HepG2 (cell line): ENCODE measurements around the gene ALG3. TPM values are rescaled to one million over a fixed set of nuclear protein-coding genes. Genes with fewer than 3 reads are reported as not detected.

ENCODE experiments used
- ATAC-seq: fragments of 200-7000 bp; cut with Tn5 transposase; 3 replicates; pipeline ENCODE4 v1.9.1; 2020; ENCODE audit warnings: mild to moderate bottlenecking, moderate library complexity
- BruUV-seq: library from RNA; stranded (reverse); fragments of 400-500 nt; replicated peaks from 2 replicates; lab custom pipeline; 2021; lab: Mats Ljungman, UMichigan
- CTCF ChIA-PET: fragments of 300-600 bp; formaldehyde crosslinking; extraction: SDS; loops from one replicate; lab custom pipeline; 2021; ENCODE audit warnings: low total read pairs, inconsistent platforms, low intra/inter-chr PET ratio; lab: Yijun Ruan, JAX
- POLR2A ChIA-PET: fragments of 350-600 bp; sonication (Branson Sonifier 250); formaldehyde crosslinking; loops from one replicate; lab custom pipeline; 2020; ENCODE audit warnings: antibody characterized with exemption, inconsistent platforms; lab: Yijun Ruan, JAX
- DNase-seq: peaks from one replicate; pipeline ENCODE4 v3.0.0-alpha.2; 2015; ENCODE audit warnings: low spot score
- FAIRE-seq: peaks from 3 replicates; lab custom pipeline; 2011; peaks lifted over from hg19 to GRCh38; lab: Jason Lieb, UNC
- H2AFZ ChIP-seq: one replicate; pipeline ENCODE4 v1.6.1; 2011; ENCODE audit warnings: low read length, inconsistent platforms
- H3K27ac ChIP-seq: fragments of 300-600 bp; 3 replicates; pipeline ENCODE4 v1.8.0; 2011; ENCODE audit warnings: mixed run types, mild to moderate bottlenecking, mixed read lengths, low read length, inconsistent platforms; ENCODE audit not compliant: insufficient read depth; ENCODE audit errors: extremely low read length
- H3K27me3 ChIP-seq, 2 experiments: fragments of 200-600 bp in 1 of 2; 2 replicates in 1 of 2; 3 replicates in 1 of 2; pipeline versions ENCODE4 v1.6.0 to v1.8.0; 2011; ENCODE audit warnings: low read length in 2 of 2, mild to moderate bottlenecking in 2 of 2, moderate library complexity in 2 of 2, inconsistent platforms in 1 of 2; ENCODE audit not compliant: insufficient read depth in 2 of 2, control insufficient read depth in 1 of 2
- H3K36me3 ChIP-seq, 2 experiments: fragments of 200-600 bp in 1 of 2; replicated peaks in 1 of 2; 2 replicates in 1 of 2; 3 replicates in 1 of 2; pipeline versions ENCODE4 v1.5.1 to v1.8.0; 2011; ENCODE audit warnings: low read length in 2 of 2, inconsistent platforms in 1 of 2; ENCODE audit not compliant: insufficient read depth in 2 of 2, control insufficient read depth in 1 of 2
- H3K4me1 ChIP-seq: 2 replicates; pipeline ENCODE4 v1.5.1; 2012; ENCODE audit warnings: low read length, inconsistent platforms; ENCODE audit not compliant: insufficient read depth
- H3K4me2 ChIP-seq: 2 replicates; pipeline ENCODE4 v1.6.0; 2011; ENCODE audit warnings: low read depth, low read length, inconsistent platforms
- H3K4me3 ChIP-seq, 3 experiments: fragments of 200-600 bp in 1 of 3; sonication (generic), shearing (Covaris generic) in 1 of 3; replicated peaks in 1 of 3; 2 replicates each; pipeline ENCODE4 v1.5.1; 2011 to 2016; ENCODE audit warnings: low read length in 3 of 3, inconsistent platforms in 2 of 3, low read depth in 2 of 3, mild to moderate bottlenecking in 2 of 3, control low read depth in 1 of 3, mixed read lengths in 1 of 3; ENCODE audit not compliant: insufficient read depth in 1 of 3
- H3K79me2 ChIP-seq: one replicate; pipeline ENCODE4 v1.6.1; 2011; ENCODE audit warnings: low read length, inconsistent platforms; ENCODE audit not compliant: insufficient read depth
- H3K9ac ChIP-seq: 2 replicates; pipeline ENCODE4 v1.6.0; 2011; ENCODE audit warnings: mild to moderate bottlenecking, low read depth, low read length, inconsistent platforms; ENCODE audit not compliant: insufficient read depth
- H3K9me3 ChIP-seq: 2 replicates; pipeline ENCODE4 v1.5.1; 2012; ENCODE audit warnings: mild to moderate bottlenecking, low read length
- H4K20me1 ChIP-seq: 2 replicates; pipeline ENCODE4 v1.6.0; 2011; ENCODE audit warnings: inconsistent platforms, mild to moderate bottlenecking, low read length, moderate library complexity; ENCODE audit not compliant: insufficient read depth
- MBNL3 ChIP-seq: fragments of 250-450 bp; sonication (Bioruptor Pico); conservative IDR thresholded peaks from 2 replicates; pipeline ENCODE4 v1.8.0; 2022; ENCODE audit warnings: mild to moderate bottlenecking, inconsistent platforms
- POLR2AphosphoS5 ChIP-seq: IDR thresholded peaks from 2 replicates; pipeline ENCODE4 v1.6.1; 2012; ENCODE audit warnings: low read depth, low read length
- STAG1 ChIP-seq: sonication (generic); formaldehyde crosslinking; IDR thresholded peaks from 2 replicates; pipeline ENCODE4 v1.4.0; 2020; ENCODE audit warnings: missing genetic modification reagents
- TP53 ChIP-seq: sonication (generic); formaldehyde crosslinking; conservative IDR thresholded peaks from 2 replicates; pipeline ENCODE4 v1.4.0; 2020; ENCODE audit warnings: missing genetic modification reagents
- ZBTB42 ChIP-seq: sonication (generic); formaldehyde crosslinking; IDR thresholded peaks from 2 replicates; pipeline ENCODE4 v1.5.0; 2020; ENCODE audit warnings: mild to moderate bottlenecking, missing genetic modification reagents
- ZNF264 ChIP-seq: sonication (generic); formaldehyde crosslinking; IDR thresholded peaks from 2 replicates; pipeline ENCODE4 v1.4.0; 2020; ENCODE audit warnings: missing genetic modification reagents
- ZNF333 ChIP-seq: sonication (generic); formaldehyde crosslinking; IDR thresholded peaks from 2 replicates; pipeline ENCODE4 v1.4.0; 2020; ENCODE audit warnings: mild to moderate bottlenecking, missing genetic modification reagents, borderline replicate concordance
- ZNF607 ChIP-seq: sonication (generic); formaldehyde crosslinking; IDR thresholded peaks from 2 replicates; pipeline ENCODE4 v1.5.1; 2020; ENCODE audit warnings: missing genetic modification reagents, mild to moderate bottlenecking, borderline replicate concordance
- ZSCAN20 ChIP-seq: sonication (generic); formaldehyde crosslinking; IDR thresholded peaks from 2 replicates; pipeline ENCODE4 v1.4.0; 2020; ENCODE audit warnings: missing genetic modification reagents, mild to moderate bottlenecking, borderline replicate concordance
- WGBS: methylation state at CpG from one replicate; pipeline ENCODE4 v1.1.6; 2017; ENCODE audit warnings: low lambda C conversion rate; 5-methylcytosine and 5-hydroxymethylcytosine counted together
- in situ Hi-C: cut with HindIII; loops from 2 replicates; pipeline ENCODE4 v1.10.0; 2017; ENCODE audit warnings: low pct_unique_long_range_greater_than_20kb; ENCODE audit not compliant: extremely low pct_ligation_motif_present
- intact Hi-C: fragments of 100-400 bp; cut with micrococcal nuclease; formaldehyde crosslinking; loops from one replicate; pipeline ENCODE4 v1.10.0; 2022; ENCODE audit not compliant: unreplicated experiment
- polyA plus RNA-seq, 8 experiments: library from polyadenylated mRNA; depleted of rRNA in 3 of 8; stranded (reverse) in 7 of 8; unstranded in 1 of 8; fragments of >200 nt; fragmentation: Illumina TruSeq in 4 of 8; extraction: Trizol in 4 of 8; gene quantifications; 2 replicates each; pipeline versions ENCODE4 v1.2.1 to v1.2.3, GENCODE V29; 2011 to 2016; ENCODE audit warnings: low read depth in 4 of 8, missing spikeins in 1 of 8, mixed read lengths in 1 of 8; ENCODE audit not compliant: insufficient read depth in 1 of 8
- total RNA-seq, 5 experiments: library from RNA; depleted of rRNA; stranded (reverse); fragments of >200 nt; fragmentation: Illumina TruSeq; extraction: Trizol; gene quantifications; 2 replicates each; pipeline ENCODE4 v1.2.3, GENCODE V29; 2016; ENCODE audit warnings: low read depth in 1 of 5
- TF ChIP-seq, protein P1 (sequence below): sonication (generic); formaldehyde crosslinking; IDR thresholded peaks from 2 replicates; pipeline ENCODE4 v1.4.0; 2020; ENCODE audit warnings: missing genetic modification reagents, borderline replicate concordance
- TF ChIP-seq, protein P2 (sequence below): sonication (generic); formaldehyde crosslinking; IDR thresholded peaks from 2 replicates; pipeline ENCODE4 v1.5.0; 2020; ENCODE audit warnings: missing genetic modification reagents, mild to moderate bottlenecking, borderline replicate concordance
- TF ChIP-seq, protein P3 (sequence below), 2 experiments: IDR thresholded peaks; 2 replicates each; pipeline ENCODE4 v1.6.1; 2011 to 2012; ENCODE audit warnings: low read length in 2 of 2, borderline replicate concordance in 1 of 2, low read depth in 1 of 2, mild to moderate bottlenecking in 1 of 2, moderate library complexity in 1 of 2

ALG3 gene
- total and polyA plus RNA-seq, 2 of the 13 experiments (the other 11 are each of a cell fraction or from before 2014, with no cell fraction given) = 46.6 to 57.1 TPM

DNA sequence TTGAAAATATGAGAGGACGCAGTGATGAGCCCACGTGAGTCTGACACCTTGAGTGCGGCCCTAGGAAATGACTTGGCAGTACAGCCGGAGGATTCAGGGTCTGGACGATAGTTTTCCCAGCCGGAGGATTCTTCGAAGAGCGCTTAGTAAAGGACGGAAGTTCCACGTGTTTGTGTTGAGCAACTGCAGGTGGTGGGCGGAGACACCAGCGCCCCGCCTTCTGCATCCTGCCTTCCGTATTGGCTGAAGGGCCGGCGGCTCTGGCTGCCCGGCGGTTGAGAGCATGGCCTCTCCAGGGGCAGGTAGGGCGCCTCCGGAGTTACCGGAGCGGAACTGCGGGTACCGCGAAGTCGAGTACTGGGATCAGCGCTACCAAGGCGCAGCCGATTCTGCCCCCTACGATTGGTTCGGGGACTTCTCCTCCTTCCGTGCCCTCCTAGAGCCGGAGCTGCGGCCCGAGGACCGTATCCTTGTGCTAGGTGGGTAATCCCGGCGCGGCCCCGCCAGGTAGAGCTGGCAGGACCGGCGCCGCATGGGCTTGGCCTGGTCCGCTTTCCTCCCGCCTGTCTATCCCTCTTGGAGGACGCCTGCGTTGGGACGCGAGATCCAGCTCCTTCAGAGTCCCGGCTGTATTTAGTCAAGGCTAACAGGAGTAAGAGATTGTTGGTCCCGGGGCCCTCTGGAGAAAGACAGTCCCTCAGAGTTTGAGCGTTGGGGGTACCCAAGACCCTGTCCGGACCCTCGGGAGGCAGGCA is 827 bp upstream of the ALG3 start, which contains the start of gene EEF1AKMT4:
Gene EEF1AKMT4 (plus strand): TSS at position 261 of the 755 bp plus-strand sequence. CDS start 23 bp downstream, at position 284.
- peak within 1 kb of the TSS; percentile 81 for H2AFZ ChIP-seq
- H3K27ac ChIP-seq = peak within 1 kb of the TSS; percentile 93
- TSS peak; percentile 50 for BruUV-seq
- no peaks in the 10 kb centered on the region for H4K20me1 ChIP-seq
- peak; percentile 86 for FAIRE-seq
- WGBS = 1% methylated on average over 14 of the region's 54 CpGs
- peak within 1 kb of the TSS; percentile 99 for H3K9ac ChIP-seq
- in situ Hi-C loops (loop anchor here (5.0 kb wide), 1 partner anchor 92 kb away; the partner anchor contains the start of gene DVL3), intact Hi-C loops (loop anchor here (1.0 to 10.0 kb wide), 5 partner anchors 35 to 362 kb away; partner anchors contain the start of gene ABCC5)
- peaks cover 0 to 4% of the 10 kb centered on the region in 2 experiments; a peak in 1 of 5 replicates for H3K27me3 ChIP-seq
- peak within 1 kb of the TSS; percentile 81 for H3K4me2 ChIP-seq
- DNase-seq = peak; percentile 97
- CTCF ChIA-PET = interaction anchor here (1.2 to 1.9 kb wide), 2 partner anchors 20 to 23 kb away, joined by 4 to 6 read pairs; partner anchors contain the start of gene VWA5B2
- peaks cover 20% of the 10 kb centered on the region for H3K4me1 ChIP-seq
- H3K4me3 ChIP-seq = peak within 1 kb of the TSS; percentile 89 to 99 (median 97)
- POLR2A ChIA-PET = interaction anchor here (0.8 to 1.2 kb wide), 3 partner anchors 11 to 64 kb away, joined by 3 to 8 read pairs (median 4); partner anchors contain the start of genes ABCF3 and CAMK2N2
- ATAC-seq = peak; percentile 97
- H3K9me3 ChIP-seq = no peaks in the 10 kb centered on the region
- peaks cover 9% of the 10 kb centered on the region for H3K79me2 ChIP-seq
- H3K36me3 ChIP-seq = peaks cover 6 to 16% of the 10 kb centered on the region in 2 experiments; a peak in 4 of 5 replicates
- TF ChIP-seq, protein P1, sequence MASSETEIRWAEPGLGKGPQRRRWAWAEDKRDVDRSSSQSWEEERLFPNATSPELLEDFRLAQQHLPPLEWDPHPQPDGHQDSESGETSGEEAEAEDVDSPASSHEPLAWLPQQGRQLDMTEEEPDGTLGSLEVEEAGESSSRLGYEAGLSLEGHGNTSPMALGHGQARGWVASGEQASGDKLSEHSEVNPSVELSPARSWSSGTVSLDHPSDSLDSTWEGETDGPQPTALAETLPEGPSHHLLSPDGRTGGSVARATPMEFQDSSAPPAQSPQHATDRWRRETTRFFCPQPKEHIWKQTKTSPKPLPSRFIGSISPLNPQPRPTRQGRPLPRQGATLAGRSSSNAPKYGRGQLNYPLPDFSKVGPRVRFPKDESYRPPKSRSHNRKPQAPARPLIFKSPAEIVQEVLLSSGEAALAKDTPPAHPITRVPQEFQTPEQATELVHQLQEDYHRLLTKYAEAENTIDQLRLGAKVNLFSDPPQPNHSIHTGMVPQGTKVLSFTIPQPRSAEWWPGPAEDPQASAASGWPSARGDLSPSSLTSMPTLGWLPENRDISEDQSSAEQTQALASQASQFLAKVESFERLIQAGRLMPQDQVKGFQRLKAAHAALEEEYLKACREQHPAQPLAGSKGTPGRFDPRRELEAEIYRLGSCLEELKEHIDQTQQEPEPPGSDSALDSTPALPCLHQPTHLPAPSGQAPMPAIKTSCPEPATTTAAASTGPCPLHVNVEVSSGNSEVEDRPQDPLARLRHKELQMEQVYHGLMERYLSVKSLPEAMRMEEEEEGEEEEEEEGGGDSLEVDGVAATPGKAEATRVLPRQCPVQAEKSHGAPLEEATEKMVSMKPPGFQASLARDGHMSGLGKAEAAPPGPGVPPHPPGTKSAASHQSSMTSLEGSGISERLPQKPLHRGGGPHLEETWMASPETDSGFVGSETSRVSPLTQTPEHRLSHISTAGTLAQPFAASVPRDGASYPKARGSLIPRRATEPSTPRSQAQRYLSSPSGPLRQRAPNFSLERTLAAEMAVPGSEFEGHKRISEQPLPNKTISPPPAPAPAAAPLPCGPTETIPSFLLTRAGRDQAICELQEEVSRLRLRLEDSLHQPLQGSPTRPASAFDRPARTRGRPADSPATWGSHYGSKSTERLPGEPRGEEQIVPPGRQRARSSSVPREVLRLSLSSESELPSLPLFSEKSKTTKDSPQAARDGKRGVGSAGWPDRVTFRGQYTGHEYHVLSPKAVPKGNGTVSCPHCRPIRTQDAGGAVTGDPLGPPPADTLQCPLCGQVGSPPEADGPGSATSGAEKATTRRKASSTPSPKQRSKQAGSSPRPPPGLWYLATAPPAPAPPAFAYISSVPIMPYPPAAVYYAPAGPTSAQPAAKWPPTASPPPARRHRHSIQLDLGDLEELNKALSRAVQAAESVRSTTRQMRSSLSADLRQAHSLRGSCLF (CRISPR knock-in tag) = peak; percentile 48; the same call in 1 of the 2 replicates
- TF ChIP-seq ZNF607 (no peak; the same call in 1 of the 2 replicates), STAG1 (CRISPR knock-in tag) (no peak; the same call in 1 of the 2 replicates), ZNF333 (no peak), ZSCAN20 (CRISPR knock-in tag) (peak; percentile 40; the same call in 1 of the 2 replicates), TP53 (CRISPR knock-in tag) (0 out of 2 replicates have a peak, but pooled peaks have one; percentile 62), MBNL3 (no peak), POLR2AphosphoS5 (peak; percentile 57; the same call in 1 of the 2 replicates), ZNF264 (CRISPR knock-in tag) (peak; percentile 41; the same call in 1 of the 2 replicates), ZBTB42 (CRISPR knock-in tag) (no peak)
- TF ChIP-seq, protein P2, sequence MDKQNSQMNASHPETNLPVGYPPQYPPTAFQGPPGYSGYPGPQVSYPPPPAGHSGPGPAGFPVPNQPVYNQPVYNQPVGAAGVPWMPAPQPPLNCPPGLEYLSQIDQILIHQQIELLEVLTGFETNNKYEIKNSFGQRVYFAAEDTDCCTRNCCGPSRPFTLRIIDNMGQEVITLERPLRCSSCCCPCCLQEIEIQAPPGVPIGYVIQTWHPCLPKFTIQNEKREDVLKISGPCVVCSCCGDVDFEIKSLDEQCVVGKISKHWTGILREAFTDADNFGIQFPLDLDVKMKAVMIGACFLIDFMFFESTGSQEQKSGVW = no peak
- TF ChIP-seq, protein P3, sequence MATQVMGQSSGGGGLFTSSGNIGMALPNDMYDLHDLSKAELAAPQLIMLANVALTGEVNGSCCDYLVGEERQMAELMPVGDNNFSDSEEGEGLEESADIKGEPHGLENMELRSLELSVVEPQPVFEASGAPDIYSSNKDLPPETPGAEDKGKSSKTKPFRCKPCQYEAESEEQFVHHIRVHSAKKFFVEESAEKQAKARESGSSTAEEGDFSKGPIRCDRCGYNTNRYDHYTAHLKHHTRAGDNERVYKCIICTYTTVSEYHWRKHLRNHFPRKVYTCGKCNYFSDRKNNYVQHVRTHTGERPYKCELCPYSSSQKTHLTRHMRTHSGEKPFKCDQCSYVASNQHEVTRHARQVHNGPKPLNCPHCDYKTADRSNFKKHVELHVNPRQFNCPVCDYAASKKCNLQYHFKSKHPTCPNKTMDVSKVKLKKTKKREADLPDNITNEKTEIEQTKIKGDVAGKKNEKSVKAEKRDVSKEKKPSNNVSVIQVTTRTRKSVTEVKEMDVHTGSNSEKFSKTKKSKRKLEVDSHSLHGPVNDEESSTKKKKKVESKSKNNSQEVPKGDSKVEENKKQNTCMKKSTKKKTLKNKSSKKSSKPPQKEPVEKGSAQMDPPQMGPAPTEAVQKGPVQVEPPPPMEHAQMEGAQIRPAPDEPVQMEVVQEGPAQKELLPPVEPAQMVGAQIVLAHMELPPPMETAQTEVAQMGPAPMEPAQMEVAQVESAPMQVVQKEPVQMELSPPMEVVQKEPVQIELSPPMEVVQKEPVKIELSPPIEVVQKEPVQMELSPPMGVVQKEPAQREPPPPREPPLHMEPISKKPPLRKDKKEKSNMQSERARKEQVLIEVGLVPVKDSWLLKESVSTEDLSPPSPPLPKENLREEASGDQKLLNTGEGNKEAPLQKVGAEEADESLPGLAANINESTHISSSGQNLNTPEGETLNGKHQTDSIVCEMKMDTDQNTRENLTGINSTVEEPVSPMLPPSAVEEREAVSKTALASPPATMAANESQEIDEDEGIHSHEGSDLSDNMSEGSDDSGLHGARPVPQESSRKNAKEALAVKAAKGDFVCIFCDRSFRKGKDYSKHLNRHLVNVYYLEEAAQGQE (IDR thresholded peaks at IDR 0.05; ENCODE audit: borderline replicate concordance in 1 of 2, low read depth in 1 of 2, low read length in 2 of 2) = peak in 1 of 2 experiments; percentile 63; a peak in 1 of 4 replicates
